NCI-H510A treated with DMSO at 0.1 percent for 48 hours (cell line): ENCODE measurements around the gene RYR2.
"Not testable (repeated sequence)": the region's sequence is repeated elsewhere in the genome, so short reads cannot be mapped to it uniquely, and the experiment has no call there.

ENCODE experiments used
- DNase-seq: peaks from one replicate; lab custom pipeline; 2025; lab: John Stamatoyannopoulos, UW

Gene RYR2

DNA sequence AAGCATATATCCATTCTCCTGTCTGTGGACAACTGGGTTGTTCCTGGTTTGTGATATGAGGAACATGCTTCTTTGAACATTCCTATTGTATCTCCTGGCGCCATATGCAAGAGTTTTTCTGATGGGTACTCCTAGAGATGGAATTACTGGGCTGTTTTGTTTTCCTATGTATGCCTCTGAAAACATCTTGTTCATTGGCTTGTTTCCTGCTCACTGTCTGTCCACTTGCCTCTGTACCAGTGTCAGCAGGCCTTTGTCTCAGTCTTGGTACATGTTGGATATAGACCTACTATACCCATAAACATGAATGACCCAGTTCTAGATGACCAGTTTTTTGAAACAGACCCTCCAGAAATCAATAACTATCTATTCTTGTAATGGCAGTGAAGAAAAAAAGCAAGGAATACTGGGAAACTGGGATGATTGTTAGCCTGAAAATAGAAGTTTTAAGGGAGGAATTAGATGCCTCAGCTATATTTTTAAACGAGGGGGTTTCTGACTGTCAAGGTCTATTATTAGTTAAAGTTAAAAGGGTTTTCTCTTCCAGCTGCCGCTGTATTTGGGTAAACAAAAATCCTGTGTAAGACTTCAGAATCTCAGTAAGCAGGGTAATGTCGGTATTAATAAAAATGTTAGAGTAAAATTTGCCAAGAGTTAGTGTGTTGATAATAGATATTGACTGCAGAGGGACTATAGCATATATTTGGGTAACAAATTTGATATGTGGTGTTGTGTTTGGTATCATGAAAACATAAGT lies 103.6 kb downstream of the RYR2 start:
- no peak for DNase-seq

DNA sequence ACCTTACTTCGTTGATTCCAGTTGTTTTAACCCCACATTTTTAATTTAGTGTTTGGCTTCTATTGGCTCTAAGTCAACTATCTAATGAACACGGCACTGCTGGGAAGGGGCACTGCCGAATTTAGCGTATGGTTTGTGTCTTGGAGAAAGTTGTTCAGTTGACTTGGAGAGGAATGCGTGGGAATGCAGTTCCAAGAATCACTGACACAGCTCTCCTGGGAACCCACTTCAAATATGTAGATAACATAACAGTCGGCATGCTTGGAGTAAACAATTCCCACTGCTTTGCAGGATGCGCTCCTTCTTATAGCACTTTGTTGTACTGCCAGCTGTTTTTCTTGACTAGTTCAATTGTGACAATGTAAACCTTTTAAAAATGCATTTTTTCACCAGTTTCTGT lies 104.3 kb downstream of the RYR2 start:
- no peak for DNase-seq

DNA sequence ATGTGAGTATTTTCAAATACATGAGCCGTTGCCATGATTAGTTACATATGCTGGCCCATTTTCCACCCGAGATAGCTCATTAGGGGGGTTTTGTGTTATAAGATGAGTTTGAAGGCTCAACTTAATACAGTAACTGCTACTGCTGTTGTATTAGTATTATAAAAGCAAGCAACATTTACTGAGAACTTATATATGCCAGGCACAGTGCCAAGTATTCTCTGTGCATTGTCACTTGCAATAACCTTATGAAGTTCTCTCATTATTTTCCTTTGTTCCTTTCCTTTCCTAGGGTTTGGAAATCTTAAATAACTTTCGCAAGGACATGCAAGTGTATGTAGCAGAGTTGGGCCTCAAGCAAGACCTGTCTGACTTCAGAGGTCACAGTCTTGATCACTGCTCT lies 107.9 kb downstream of the RYR2 start:
- DNase-seq = no peak

DNA sequence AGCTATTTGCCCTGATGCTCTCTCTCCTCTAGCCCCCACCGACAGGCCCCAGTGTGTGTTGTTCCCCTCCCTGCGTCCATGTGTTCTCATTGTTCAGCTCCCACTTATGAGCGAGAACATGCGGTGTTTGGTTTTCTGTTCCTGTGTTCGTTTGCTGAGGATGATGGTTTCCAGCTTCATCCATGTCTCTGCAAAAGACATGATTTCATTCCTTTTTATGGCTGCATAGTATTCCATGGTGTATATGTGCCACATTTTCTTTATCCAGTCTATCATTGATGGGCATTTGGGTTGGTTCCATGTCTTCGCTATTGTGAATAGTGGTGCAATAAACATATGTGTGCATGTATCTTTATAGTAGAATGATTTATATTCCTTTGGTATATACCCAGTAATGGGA lies 110.0 kb downstream of the RYR2 start:
- DNase-seq = not testable (repeated sequence)

DNA sequence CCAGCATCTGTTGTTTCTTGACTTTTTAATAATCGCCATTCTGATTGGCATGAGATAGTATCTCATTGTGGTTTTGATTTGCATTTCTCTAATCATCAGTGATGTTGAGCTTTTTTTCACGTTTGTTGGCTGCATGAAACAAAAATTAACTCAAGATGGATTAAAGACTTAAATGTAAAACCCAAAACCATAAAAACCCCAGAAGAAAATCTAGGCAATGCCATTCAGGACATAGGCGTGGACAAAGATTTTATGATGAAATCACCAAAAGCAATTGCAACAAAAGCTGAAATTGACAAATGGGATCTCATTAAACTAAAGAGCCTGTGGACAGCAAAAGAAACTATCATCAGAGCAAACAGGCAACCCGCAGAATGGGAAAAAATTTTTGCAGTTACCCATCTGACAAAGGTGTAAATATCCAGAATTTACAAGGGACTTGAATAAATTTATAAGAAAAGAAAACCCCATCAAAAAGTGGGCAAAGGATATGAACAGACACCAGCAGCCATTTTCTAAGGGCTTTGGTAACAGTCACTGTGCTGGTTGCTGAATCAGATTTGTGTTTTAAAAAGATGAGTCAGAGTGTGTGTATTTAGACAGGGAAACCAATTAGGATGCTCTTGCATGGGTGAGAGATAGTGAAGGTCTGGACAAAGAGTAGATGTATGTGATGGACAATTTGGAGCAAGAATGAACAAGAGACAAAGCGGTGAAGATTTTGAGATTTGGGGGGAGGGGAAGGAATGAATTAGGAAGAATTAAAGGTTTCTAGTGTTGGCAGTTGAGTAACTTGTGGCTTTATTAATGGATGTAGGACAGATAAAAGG lies 110.7 kb downstream of the RYR2 start:
- no peak for DNase-seq

DNA sequence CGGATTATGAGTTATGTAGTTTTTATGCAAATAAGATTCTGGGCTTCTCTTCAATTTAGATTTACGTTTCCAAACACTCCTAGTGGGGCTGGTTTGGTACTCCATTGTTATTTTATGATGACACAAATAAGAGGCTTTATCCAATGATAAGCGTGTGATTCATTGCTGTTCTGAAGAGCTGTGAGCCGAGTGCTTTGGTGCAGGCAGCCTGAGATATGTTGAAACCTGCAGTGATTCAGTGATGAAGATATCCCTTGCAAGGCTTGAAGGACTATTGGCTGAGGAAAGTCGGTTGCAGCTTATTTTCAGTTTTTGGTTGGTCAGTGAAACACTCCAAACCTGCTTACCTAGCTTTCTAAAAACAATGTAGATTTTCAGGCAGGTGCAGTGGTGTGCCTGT lies 112.2 kb downstream of the RYR2 start:
- no peak for DNase-seq

DNA sequence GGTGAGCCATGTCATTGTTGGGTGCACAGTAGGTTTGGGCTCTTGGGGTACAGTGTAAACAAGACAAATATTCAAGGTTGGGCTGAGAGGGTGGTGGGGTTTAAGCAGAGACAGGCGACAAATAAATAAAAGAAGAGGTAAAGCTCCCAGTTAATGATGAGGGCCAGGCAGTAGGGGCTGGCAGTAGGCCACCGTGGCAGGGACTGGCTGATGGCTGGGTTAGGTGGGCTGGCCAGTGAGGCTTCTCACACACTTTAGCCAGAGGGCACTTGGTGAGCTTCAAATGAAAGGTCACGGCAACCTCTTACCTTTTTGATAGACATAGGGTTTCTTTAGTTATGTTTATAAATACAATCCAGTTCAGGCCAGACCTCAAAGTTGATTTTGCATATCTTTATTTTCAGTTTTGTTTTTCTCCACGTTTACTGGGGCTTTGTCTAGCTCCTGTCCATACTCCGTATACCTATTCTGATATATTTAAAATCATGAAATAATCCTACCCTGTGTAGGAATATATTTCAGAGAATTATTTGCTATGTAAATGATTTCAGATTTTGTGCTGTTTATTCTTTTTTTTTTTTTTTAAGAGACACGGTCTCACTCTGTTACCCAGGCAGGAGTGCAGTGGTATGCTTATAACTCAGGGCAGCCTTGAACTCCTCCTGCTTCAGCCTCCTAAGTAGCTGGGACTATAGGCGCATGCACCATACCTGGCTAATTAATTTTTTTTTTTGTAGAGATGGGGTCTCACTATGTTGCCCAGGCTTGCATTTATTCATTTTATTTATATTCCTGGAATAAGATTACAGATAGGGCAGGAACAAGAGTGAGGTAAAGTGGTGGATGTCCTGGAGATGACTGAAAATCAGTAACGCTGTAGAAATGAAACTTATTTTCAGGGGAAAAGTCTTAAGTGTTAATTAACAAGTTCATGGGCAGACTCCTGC lies 122.7 kb downstream of the RYR2 start:
- DNase-seq = no peak

DNA sequence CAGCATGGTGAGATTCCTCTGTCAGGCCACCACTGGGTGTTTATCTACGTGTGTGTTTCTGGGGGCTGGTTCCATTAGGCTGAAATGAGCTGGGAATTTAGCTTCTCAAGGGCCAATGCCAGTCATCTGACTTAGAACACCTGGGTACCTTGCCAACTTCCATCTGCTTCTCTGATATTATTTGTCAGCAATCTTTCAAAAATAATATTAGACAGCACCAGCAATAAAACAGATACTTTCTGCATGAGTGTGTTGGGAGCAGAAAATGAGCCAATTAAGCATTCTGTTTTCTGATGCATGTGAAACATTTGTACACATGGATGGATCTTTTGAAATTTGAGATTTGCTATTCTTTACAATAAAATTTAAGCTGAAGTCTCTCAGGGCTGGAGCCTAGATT lies 124.1 kb downstream of the RYR2 start:
- no peak for DNase-seq

DNA sequence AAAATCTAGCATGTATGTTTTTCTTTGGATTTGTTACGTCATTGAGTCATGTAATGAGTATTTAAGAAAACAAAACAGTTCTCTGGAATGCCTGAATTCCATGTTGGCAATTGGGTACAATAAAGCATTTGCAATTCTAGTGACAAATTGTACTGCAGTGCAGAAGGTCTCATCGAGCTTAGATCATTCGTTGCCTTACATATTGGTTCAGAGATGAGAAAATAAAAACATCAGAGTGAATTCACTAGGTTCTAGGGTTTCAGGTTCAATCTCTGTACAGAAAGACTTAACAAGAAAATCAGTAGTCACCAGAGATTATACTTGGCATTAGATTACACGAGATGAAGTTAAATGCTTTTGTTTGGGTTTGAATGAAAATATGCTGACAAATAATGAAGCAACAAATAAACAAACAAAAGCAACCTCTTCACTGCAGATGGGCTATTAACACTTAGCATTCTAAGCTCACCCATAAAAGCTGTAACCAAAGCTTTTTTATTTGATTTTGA lies 124.7 kb downstream of the RYR2 start:
- no peak for DNase-seq

DNA sequence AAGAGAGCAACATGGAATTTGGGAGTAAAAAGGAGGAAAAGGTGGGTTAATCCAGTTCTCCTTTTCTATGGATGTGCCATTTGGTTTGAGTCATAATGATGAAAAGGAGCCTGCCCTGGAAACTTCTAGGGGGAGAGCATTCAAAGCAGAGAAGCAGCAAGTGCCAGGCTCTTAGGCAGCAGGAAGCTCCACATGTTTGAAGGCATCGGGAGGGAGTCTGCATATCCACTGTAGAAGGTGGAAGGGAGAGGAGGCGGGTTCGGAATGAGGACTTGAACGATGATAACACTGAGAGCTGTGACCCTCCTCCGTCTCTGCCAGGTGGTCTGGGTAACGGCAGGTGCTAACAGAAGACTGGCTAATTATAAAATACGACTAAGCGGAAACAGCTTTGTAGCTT lies 128.2 kb downstream of the RYR2 start:
- no peak for DNase-seq

DNA sequence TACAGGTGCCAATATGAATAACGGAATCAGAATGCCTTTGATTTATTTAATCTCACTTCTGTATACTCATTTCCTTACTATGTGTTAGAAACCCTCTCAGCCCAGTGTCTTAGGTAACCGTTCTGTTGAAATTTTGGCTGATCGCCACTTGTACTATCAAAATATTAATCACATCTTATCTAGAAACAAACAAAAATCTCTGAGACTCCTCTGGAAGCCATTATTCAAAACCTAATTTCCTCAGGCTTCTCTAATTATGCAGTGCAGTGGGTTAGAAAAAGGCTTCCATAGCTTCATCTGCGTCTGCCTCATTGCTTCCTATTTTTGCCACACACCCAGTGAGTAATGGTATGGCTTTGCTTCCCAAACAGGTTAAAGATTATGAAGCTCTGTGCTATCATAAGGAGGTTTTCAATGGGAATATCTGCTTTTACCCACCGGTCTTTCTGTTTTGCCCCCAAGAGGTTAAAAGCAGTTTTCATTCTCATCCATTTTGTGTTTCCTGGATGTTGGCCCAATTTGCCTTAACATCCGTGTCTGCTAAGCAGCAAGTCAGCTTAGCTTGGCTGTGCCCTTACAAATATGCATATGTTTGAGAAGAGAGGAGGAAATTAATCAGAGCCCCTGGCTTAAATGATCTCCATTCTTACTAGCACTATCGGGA lies 129.6 kb downstream of the RYR2 start:
- no peak for DNase-seq

DNA sequence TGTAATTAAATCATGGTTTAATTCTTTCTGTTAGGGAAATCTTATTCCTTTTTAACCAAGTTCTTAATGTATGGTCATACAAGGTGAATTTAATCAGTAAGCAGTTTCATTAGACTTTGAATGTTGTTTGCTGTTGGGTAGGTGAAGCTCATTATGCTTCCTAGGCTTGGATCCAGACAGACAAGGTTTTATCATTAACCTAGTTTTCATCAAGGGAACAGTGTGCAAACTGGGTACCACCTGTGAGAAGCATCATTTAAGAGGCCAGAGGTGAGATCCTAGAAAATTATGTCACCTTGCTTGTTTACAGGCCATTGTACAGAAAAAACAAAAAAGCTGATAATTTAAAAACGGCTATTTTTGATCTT lies 130.1 kb downstream of the RYR2 start:
- no peak for DNase-seq

DNA sequence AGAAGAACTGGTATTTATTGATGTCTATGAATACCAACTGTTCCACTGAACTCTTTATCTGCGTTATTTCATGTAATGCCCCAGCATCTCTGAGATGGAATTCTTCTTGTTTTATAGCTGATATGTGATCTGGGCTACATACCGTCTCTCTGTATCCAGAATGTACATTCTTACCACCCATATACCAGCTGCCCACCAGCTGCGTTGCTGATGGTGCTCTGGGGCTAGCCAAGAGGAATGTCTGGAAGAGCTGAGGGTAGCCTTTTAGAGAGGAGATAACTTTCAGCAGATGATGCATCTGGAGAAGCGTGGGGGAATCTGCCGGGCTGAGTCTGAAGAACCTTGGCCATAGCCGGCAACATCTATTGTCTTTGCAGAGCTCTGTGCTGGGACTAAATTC lies 137.5 kb downstream of the RYR2 start:
- DNase-seq = no peak

DNA sequence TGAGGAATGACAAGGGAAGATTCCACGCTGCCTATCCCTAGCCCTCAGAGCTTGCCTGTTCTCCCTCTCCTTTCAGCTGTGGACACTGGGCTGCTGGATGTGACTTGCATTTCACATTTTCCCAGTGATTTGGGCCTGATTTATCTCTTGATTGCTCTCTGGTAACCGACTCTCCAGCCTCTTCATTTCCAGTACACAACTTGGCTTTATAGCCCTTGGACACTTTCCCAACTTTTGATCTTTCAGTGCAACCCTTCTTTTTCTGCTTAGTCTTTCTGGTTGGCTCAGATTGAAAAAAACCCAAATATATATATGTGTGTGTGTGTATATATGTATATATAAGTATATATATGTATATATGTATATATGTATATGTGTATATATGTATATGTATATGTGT lies 138.3 kb downstream of the RYR2 start:
- DNase-seq = no peak

DNA sequence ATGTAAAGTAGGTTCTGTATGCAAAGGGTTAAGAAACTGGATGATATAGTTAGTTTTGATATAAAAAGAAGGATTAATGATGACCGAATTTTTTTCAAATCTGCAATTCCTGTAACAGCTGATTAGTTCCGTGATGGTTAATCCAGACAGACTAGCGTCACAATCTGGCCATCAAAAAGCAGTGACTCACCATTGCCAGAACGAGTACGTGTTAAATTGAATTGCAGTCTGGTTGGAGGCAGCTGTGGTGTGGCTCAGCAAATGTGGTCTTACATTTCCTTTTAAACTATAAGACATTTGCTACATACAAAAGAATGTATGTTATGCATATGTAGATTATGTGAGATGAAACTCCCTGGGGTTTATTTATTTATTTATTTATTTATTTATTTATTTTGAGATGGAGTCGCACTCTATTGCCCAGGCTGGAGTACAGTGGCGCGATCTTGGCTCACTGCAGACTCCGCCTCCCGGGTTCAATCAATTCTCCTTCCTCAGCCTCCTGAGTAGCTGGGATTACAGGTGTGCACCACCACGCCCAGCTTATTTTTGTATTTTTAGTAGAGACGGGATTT lies 139.8 kb downstream of the RYR2 start:
- DNase-seq = no peak

DNA sequence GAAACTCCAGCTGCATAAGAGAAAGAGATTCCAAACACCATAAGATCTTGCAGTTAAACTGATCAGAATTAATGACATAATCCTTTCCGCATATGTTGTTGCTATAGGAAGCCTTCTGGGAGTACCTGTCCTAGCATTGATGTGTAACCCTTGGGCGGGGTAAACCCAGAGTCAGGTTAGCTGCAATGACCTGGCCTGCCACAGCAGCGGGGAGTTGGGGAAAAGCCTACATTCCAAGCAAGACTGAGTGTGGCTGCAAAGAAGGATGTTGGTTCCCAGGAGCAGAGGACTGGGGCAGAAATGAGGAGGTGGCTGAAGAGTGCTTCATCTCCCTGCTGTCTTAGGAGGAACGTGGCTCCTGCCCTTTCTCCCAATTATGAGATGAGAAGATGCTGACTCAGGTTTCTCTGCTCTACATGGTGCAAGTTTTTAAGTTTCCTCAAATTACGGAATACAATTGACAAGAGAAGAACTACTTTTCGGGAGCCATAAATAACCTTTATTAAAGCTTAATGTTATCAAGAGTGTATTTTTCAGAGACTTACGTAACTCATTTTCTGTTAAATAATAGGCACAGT lies 142.1 kb downstream of the RYR2 start:
- no peak for DNase-seq

DNA sequence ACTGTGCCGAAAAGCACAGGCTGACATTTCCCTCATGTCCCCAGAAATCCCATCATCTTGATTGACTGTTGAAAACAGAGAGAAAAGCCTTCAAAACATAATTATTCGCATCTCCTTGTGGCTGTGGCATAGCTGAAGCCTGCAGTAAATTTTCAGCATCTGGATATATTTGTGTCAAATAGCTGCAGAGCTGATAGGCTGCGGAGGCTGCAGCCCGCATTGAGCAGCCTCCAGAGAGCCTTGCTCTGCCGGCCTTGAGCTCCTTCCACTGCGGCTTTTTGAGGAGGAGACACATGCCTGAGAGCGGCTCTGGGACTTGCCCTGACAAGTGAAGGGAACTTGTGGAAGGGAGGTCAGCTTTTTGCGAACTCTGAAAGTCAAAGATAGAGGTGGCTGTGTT lies 144.7 kb downstream of the RYR2 start:
- no peak for DNase-seq

DNA sequence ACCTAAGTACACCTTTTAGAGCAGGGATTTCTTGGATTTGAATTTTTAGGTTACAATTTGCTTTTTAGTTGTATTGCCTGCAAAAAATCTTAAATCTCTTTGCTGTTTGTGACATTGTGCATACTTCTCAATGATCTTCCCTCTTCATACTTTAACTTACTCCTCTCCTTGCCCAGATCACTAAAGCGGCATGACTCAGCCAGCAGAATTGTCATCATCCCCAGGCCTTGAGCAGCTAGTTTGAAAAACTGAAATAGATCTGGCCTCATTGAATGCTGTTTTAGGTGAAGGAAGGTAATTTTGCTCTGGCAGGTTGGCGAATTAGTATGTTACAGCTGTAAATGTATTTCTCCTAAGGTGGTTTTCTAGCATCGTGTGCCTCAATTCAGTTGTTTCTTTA lies 145.9 kb downstream of the RYR2 start:
- no peak for DNase-seq

DNA sequence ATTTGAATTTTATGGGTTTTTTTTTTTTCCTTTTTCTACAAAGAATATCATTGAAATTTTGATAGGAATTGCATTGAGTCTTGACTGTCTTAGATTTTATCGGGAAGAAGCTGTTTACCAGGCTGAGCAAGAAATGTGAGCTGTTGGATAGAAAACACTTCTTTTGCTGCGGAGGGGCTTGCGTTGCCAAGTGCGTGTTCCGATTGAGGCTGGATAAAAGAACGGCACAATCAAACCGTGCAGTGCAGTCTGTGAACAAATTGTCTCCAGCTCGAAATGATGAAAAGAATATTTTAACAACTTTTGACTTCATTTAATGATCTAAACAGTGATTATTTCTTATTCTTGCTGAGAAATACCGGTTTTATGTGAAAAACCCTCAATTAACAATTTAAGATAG lies 149.4 kb downstream of the RYR2 start:
- DNase-seq = no peak

DNA sequence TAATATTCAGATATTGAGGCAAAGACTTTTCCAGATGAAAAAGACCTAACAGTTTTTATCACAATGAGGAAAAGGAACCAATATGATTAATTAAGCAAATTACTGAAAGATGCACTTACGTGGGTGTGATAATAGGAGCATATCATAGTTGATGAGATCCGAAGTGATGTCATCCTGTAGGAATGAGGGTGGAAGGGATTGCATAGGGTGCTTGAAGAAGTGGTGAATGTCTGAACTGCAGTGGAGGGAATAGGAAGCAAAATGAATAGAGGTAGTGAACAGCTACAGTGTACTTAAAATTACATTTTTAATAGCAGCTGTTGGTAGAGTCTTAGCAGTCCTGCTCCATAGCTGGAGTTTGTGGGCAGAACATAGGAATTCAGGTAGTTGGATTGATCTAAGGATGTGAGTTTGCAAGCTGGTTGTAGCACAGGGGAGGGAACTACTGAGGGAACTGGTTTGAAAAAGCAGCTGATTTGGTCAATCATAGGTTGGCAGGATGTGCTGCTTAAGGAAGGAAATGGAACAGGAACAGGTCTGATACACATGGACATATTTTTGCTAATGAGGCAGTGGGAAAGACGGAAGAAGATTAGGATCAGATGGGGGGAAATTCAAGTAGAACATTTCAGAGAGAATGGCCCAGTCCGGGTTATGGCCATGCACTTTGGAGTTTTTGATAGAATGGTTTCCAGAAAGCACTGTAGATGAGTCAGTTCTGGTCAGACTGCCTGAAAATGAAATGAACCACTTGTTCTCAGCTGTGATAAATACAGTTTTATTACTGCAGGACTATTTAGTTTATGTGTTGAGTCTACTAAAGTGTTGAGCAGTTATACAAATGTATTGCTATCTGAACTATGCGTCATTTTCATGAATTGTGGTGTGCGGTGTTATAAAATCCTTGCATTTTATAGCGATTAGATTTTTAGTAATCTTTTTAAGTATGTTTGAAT lies 155.8 kb downstream of the RYR2 start:
- DNase-seq = no peak
